ENCODE measurements around the gene NAGPA.

GRCh38 chr16:5064915-5065314, 31.2 kb upstream of the NAGPA start:
- no peak for TF ChIP-seq CTCF (IDR thresholded peaks at IDR 0.05; ENCODE audit: insufficient read depth, low read length)
- no peak for TF ChIP-seq GABPA (IDR thresholded peaks at IDR 0.05; ENCODE audit: low read depth)
